ENCODE data around the gene ZNF106.

ZNF106 gene

GRCh38 chr15:42447599-42447998 is 43.3 kb downstream of the ZNF106 start:
- Histone ChIP-seq H3K9ac (ENCODE audit: low read length in 2 of 2) (peak overlapping the region in 1 of 2 donors; percentile 3), H3K4me3 (ENCODE audit: low read length in 2 of 2) (no peak overlapping the region), H3K27ac (ENCODE audit: low read length) (no peak overlapping the region), H3K27me3 (ENCODE audit: control insufficient read depth in 1 of 2, insufficient read depth in 2 of 2, low read length in 2 of 2) (no peaks in the 10 kb centered on the region), H3K9me3 (ENCODE audit: control insufficient read depth in 2 of 2, low read length in 2 of 2) (no peaks in the 10 kb centered on the region), H3K4me1 (ENCODE audit: control insufficient read depth, insufficient read depth, low read length) (no peaks in the 10 kb centered on the region), H3K36me3 (ENCODE audit: control insufficient read depth in 2 of 2, insufficient read depth in 2 of 2, low read length in 2 of 2) (peaks cover 36 to 43% of the 10 kb centered on the region in 2 donors)

- Histone ChIP-seq H3K27ac (ENCODE audit: low read length) (no peak overlapping the region), H3K9ac (ENCODE audit: low read length in 2 of 2) (no peak overlapping the region), H3K27me3 (ENCODE audit: control insufficient read depth in 1 of 2, insufficient read depth in 2 of 2, low read length in 2 of 2) (no peaks in the 10 kb centered on the region), H3K4me1 (ENCODE audit: control insufficient read depth, insufficient read depth, low read length) (no peaks in the 10 kb centered on the region), H3K9me3 (ENCODE audit: control insufficient read depth in 2 of 2, low read length in 2 of 2) (no peaks in the 10 kb centered on the region), H3K36me3 (ENCODE audit: control insufficient read depth in 2 of 2, insufficient read depth in 2 of 2, low read length in 2 of 2) (peaks cover 24 to 41% of the 10 kb centered on the region in 2 donors), H3K4me3 (ENCODE audit: low read length in 2 of 2) (no peak overlapping the region)
Measured at GRCh38 chr15:42445551-42445950, 45.4 kb downstream of the ZNF106 start.

GRCh38 chr15:42444415-42445063 is 46.4 kb downstream of the ZNF106 start:
- no peak overlapping the region for H3K27ac ChIP-seq (ENCODE audit: low read length)
- H3K9me3 ChIP-seq (ENCODE audit: control insufficient read depth in 2 of 2, low read length in 2 of 2) = no peaks in the 10 kb centered on the region
- H3K4me1 ChIP-seq (ENCODE audit: control insufficient read depth, insufficient read depth, low read length) = no peaks in the 10 kb centered on the region
- no peak overlapping the region for H3K4me3 ChIP-seq (ENCODE audit: low read length in 2 of 2)
- H3K27me3 ChIP-seq (ENCODE audit: control insufficient read depth in 1 of 2, insufficient read depth in 2 of 2, low read length in 2 of 2) = no peaks in the 10 kb centered on the region
- H3K9ac ChIP-seq (ENCODE audit: low read length in 2 of 2) = no peak overlapping the region
- H3K36me3 ChIP-seq (ENCODE audit: control insufficient read depth in 2 of 2, insufficient read depth in 2 of 2, low read length in 2 of 2) = peaks cover 21 to 34% of the 10 kb centered on the region in 2 donors

GRCh38 chr15:42427429-42428223 is 63.3 kb downstream of the ZNF106 start:
- no peak overlapping the region for H3K27ac ChIP-seq (ENCODE audit: low read length)
- H3K9me3 ChIP-seq (ENCODE audit: control insufficient read depth in 2 of 2, low read length in 2 of 2) = no peaks in the 10 kb centered on the region
- H3K4me1 ChIP-seq (ENCODE audit: control insufficient read depth, insufficient read depth, low read length) = no peaks in the 10 kb centered on the region
- peaks cover 52 to 74% of the 10 kb centered on the region in 2 donors for H3K36me3 ChIP-seq (ENCODE audit: control insufficient read depth in 2 of 2, insufficient read depth in 2 of 2, low read length in 2 of 2)
- no peak overlapping the region for H3K9ac ChIP-seq (ENCODE audit: low read length in 2 of 2)
- no peak overlapping the region for H3K4me3 ChIP-seq (ENCODE audit: low read length in 2 of 2)
- no peaks in the 10 kb centered on the region for H3K27me3 ChIP-seq (ENCODE audit: control insufficient read depth in 1 of 2, insufficient read depth in 2 of 2, low read length in 2 of 2)

- no peaks in the 10 kb centered on the region for H3K4me1 ChIP-seq (ENCODE audit: control insufficient read depth, insufficient read depth, low read length)
- no peak overlapping the region for H3K9ac ChIP-seq (ENCODE audit: low read length in 2 of 2)
- H3K36me3 ChIP-seq (ENCODE audit: control insufficient read depth in 2 of 2, insufficient read depth in 2 of 2, low read length in 2 of 2) = peaks cover 62 to 75% of the 10 kb centered on the region in 2 donors
- H3K4me3 ChIP-seq (ENCODE audit: low read length in 2 of 2) = no peak overlapping the region
- H3K27ac ChIP-seq (ENCODE audit: low read length) = no peak overlapping the region
- H3K9me3 ChIP-seq (ENCODE audit: control insufficient read depth in 2 of 2, low read length in 2 of 2) = no peaks in the 10 kb centered on the region
- H3K27me3 ChIP-seq (ENCODE audit: control insufficient read depth in 1 of 2, insufficient read depth in 2 of 2, low read length in 2 of 2) = no peaks in the 10 kb centered on the region
Measured at GRCh38 chr15:42421376-42421775, 69.6 kb downstream of the ZNF106 start.

- no peaks in the 10 kb centered on the region for H3K4me1 ChIP-seq (ENCODE audit: control insufficient read depth, insufficient read depth, low read length)
- H3K27ac ChIP-seq (ENCODE audit: low read length) = no peak overlapping the region
- H3K27me3 ChIP-seq (ENCODE audit: control insufficient read depth in 1 of 2, insufficient read depth in 2 of 2, low read length in 2 of 2) = no peaks in the 10 kb centered on the region
- no peak overlapping the region for H3K9ac ChIP-seq (ENCODE audit: low read length in 2 of 2)
- H3K36me3 ChIP-seq (ENCODE audit: control insufficient read depth in 2 of 2, insufficient read depth in 2 of 2, low read length in 2 of 2) = peaks cover 59 to 69% of the 10 kb centered on the region in 2 donors
- H3K9me3 ChIP-seq (ENCODE audit: control insufficient read depth in 2 of 2, low read length in 2 of 2) = no peaks in the 10 kb centered on the region
- H3K4me3 ChIP-seq (ENCODE audit: low read length in 2 of 2) = no peak overlapping the region
Measured at GRCh38 chr15:42419369-42419768, 71.6 kb downstream of the ZNF106 start.

GRCh38 chr15:42413920-42414319 is 77.0 kb downstream of the ZNF106 start:
- no peak overlapping the region for H3K9ac ChIP-seq (ENCODE audit: low read length in 2 of 2)
- H3K4me1 ChIP-seq (ENCODE audit: control insufficient read depth, insufficient read depth, low read length) = no peaks in the 10 kb centered on the region
- H3K9me3 ChIP-seq (ENCODE audit: control insufficient read depth in 2 of 2, low read length in 2 of 2) = no peaks in the 10 kb centered on the region
- no peak overlapping the region for H3K4me3 ChIP-seq (ENCODE audit: low read length in 2 of 2)
- H3K27ac ChIP-seq (ENCODE audit: low read length) = no peak overlapping the region
- H3K27me3 ChIP-seq (ENCODE audit: control insufficient read depth in 1 of 2, insufficient read depth in 2 of 2, low read length in 2 of 2) = no peaks in the 10 kb centered on the region
- H3K36me3 ChIP-seq (ENCODE audit: control insufficient read depth in 2 of 2, insufficient read depth in 2 of 2, low read length in 2 of 2) = peaks cover 35 to 45% of the 10 kb centered on the region in 2 donors

GRCh38 chr15:42411884-42412283 is 79.1 kb downstream of the ZNF106 start:
- Histone ChIP-seq H3K9ac (ENCODE audit: low read length in 2 of 2) (no peak overlapping the region), H3K9me3 (ENCODE audit: control insufficient read depth in 2 of 2, low read length in 2 of 2) (no peaks in the 10 kb centered on the region), H3K36me3 (ENCODE audit: control insufficient read depth in 2 of 2, insufficient read depth in 2 of 2, low read length in 2 of 2) (peaks cover 25 to 36% of the 10 kb centered on the region in 2 donors), H3K4me3 (ENCODE audit: low read length in 2 of 2) (no peak overlapping the region), H3K27ac (ENCODE audit: low read length) (no peak overlapping the region), H3K27me3 (ENCODE audit: control insufficient read depth in 1 of 2, insufficient read depth in 2 of 2, low read length in 2 of 2) (no peaks in the 10 kb centered on the region), H3K4me1 (ENCODE audit: control insufficient read depth, insufficient read depth, low read length) (no peaks in the 10 kb centered on the region)

GRCh38 chr15:42409011-42409410 is 81.9 kb downstream of the ZNF106 start:
- H3K9ac ChIP-seq (ENCODE audit: low read length in 2 of 2) = no peak overlapping the region
- H3K4me3 ChIP-seq (ENCODE audit: low read length in 2 of 2) = no peak overlapping the region
- H3K4me1 ChIP-seq (ENCODE audit: control insufficient read depth, insufficient read depth, low read length) = no peaks in the 10 kb centered on the region
- peaks cover 4 to 24% of the 10 kb centered on the region in 2 donors for H3K36me3 ChIP-seq (ENCODE audit: control insufficient read depth in 2 of 2, insufficient read depth in 2 of 2, low read length in 2 of 2)
- no peak overlapping the region for H3K27ac ChIP-seq (ENCODE audit: low read length)
- H3K27me3 ChIP-seq (ENCODE audit: control insufficient read depth in 1 of 2, insufficient read depth in 2 of 2, low read length in 2 of 2) = no peaks in the 10 kb centered on the region
- no peaks in the 10 kb centered on the region for H3K9me3 ChIP-seq (ENCODE audit: control insufficient read depth in 2 of 2, low read length in 2 of 2)

GRCh38 chr15:42408178-42408577 is 82.8 kb downstream of the ZNF106 start:
- Histone ChIP-seq H3K36me3 (ENCODE audit: control insufficient read depth in 2 of 2, insufficient read depth in 2 of 2, low read length in 2 of 2) (peaks cover 4 to 30% of the 10 kb centered on the region in 2 donors), H3K9ac (ENCODE audit: low read length in 2 of 2) (no peak overlapping the region), H3K4me3 (ENCODE audit: low read length in 2 of 2) (no peak overlapping the region), H3K27me3 (ENCODE audit: control insufficient read depth in 1 of 2, insufficient read depth in 2 of 2, low read length in 2 of 2) (no peaks in the 10 kb centered on the region), H3K4me1 (ENCODE audit: control insufficient read depth, insufficient read depth, low read length) (no peaks in the 10 kb centered on the region), H3K9me3 (ENCODE audit: control insufficient read depth in 2 of 2, low read length in 2 of 2) (no peaks in the 10 kb centered on the region), H3K27ac (ENCODE audit: low read length) (no peak overlapping the region)

Measured in stomach smooth muscle (tissue), 2 donors.